ENCODE data around the gene GRHL1.

GRHL1 gene

DNA sequence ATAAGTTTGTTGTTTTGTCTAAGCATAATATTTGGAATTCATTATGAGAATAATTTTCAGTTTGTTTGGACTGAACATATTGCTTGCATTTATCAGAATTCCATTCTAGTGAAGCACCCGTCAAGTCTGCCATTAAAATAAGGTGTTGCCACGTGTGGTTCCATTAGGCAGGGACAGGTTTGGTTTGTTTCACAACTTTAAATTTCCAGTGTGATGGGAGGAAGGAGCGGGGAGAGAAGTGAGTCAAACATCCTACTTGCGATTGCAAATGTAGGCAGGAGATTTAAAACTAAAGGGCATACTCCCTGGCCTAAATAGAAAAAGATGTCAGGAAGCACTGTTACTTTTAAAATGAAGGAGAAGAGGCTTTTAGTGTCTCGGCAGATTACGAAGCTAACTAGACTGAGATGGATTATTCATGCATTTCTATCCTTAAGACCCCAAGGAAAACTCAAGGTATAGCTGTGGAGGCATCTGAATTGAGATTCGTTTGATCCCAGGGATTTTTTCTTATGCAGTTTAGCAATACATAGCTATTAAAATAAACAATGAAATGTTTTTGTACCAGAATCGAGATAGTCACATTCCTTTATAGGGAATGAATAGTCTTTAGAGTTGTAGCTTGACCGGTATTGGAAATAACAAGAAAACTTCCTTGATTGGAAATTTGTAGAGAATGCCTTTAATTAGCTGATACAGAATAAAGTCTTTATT is 19.8 kb downstream of the GRHL1 start:
- Histone ChIP-seq H3K4me3 (ENCODE audit: insufficient read depth, low read length, poor library complexity, severe bottlenecking) (no peak overlapping the region), H3K9ac (ENCODE audit: low read length) (no peak overlapping the region), H3K9me2 (replicated peaks; ENCODE audit: insufficient read depth, low read length) (no peaks in the 10 kb centered on the region), H2AFZ (ENCODE audit: low read depth, low read length, severe bottlenecking) (no peak overlapping the region), H3K79me2 (ENCODE audit: insufficient read depth, low read length) (no peaks in the 10 kb centered on the region), H3K36me3 (ENCODE audit: low read length) (no peaks in the 10 kb centered on the region), H4K20me1 (ENCODE audit: low read depth, low read length) (no peaks in the 10 kb centered on the region), H3K4me2 (ENCODE audit: low read depth, low read length, poor library complexity, severe bottlenecking) (no peak overlapping the region), H3F3A (ENCODE audit: insufficient read depth) (no peaks in the 10 kb centered on the region), H3K9me3 (ENCODE audit: insufficient read depth, low read length) (no peaks in the 10 kb centered on the region), H3K27ac (ENCODE audit: low read depth, low read length) (no peak overlapping the region), H3K27me3 (ENCODE audit: low read length) (no peaks in the 10 kb centered on the region)
- no peak for TF ChIP-seq EZH2phosphoT487 (conservative IDR thresholded peaks at IDR 0.05; ENCODE audit: low read length)
- TF ChIP-seq, protein P1, sequence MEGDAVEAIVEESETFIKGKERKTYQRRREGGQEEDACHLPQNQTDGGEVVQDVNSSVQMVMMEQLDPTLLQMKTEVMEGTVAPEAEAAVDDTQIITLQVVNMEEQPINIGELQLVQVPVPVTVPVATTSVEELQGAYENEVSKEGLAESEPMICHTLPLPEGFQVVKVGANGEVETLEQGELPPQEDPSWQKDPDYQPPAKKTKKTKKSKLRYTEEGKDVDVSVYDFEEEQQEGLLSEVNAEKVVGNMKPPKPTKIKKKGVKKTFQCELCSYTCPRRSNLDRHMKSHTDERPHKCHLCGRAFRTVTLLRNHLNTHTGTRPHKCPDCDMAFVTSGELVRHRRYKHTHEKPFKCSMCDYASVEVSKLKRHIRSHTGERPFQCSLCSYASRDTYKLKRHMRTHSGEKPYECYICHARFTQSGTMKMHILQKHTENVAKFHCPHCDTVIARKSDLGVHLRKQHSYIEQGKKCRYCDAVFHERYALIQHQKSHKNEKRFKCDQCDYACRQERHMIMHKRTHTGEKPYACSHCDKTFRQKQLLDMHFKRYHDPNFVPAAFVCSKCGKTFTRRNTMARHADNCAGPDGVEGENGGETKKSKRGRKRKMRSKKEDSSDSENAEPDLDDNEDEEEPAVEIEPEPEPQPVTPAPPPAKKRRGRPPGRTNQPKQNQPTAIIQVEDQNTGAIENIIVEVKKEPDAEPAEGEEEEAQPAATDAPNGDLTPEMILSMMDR (IDR thresholded peaks at IDR 0.05; ENCODE audit: insufficient read depth, low read length, poor library complexity, severe bottlenecking), result no peak

DNA sequence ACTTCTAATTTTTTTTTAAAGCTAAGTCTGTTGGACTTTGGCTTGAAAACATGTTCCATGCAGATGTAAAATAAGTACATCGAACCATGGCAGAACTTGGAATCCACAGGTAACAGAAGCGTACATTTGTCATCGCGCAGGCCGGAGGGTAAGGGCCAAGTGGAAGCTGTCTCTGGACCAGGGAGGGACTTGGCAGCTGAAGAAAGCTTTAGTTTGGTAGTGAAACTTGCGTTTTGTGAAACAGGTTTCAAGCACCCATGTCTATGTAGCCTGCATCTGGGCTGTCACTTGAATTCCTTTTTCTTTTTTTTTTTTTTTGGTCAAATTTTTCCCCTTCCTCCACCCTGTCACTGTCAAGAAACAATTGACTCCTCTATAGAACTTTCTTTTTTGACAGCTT is 20.4 kb downstream of the GRHL1 start:
- Histone ChIP-seq H3K27me3 (ENCODE audit: low read length) (no peaks in the 10 kb centered on the region), H2AFZ (ENCODE audit: low read depth, low read length, severe bottlenecking) (no peak overlapping the region), H3K36me3 (ENCODE audit: low read length) (no peaks in the 10 kb centered on the region), H3K79me2 (ENCODE audit: insufficient read depth, low read length) (no peaks in the 10 kb centered on the region), H3K27ac (ENCODE audit: low read depth, low read length) (no peak overlapping the region), H3K4me2 (ENCODE audit: low read depth, low read length, poor library complexity, severe bottlenecking) (no peak overlapping the region), H3K9ac (ENCODE audit: low read length) (no peak overlapping the region), H3K9me3 (ENCODE audit: insufficient read depth, low read length) (no peaks in the 10 kb centered on the region), H4K20me1 (ENCODE audit: low read depth, low read length) (no peaks in the 10 kb centered on the region), H3K9me2 (replicated peaks; ENCODE audit: insufficient read depth, low read length) (no peaks in the 10 kb centered on the region), H3K4me3 (ENCODE audit: insufficient read depth, low read length, poor library complexity, severe bottlenecking) (no peak overlapping the region), H3F3A (ENCODE audit: insufficient read depth) (no peaks in the 10 kb centered on the region)
- TF ChIP-seq, protein P1 (IDR thresholded peaks at IDR 0.05; ENCODE audit: insufficient read depth, low read length, poor library complexity, severe bottlenecking), result no peak
- TF ChIP-seq EZH2phosphoT487 (conservative IDR thresholded peaks at IDR 0.05; ENCODE audit: low read length), result no peak

DNA sequence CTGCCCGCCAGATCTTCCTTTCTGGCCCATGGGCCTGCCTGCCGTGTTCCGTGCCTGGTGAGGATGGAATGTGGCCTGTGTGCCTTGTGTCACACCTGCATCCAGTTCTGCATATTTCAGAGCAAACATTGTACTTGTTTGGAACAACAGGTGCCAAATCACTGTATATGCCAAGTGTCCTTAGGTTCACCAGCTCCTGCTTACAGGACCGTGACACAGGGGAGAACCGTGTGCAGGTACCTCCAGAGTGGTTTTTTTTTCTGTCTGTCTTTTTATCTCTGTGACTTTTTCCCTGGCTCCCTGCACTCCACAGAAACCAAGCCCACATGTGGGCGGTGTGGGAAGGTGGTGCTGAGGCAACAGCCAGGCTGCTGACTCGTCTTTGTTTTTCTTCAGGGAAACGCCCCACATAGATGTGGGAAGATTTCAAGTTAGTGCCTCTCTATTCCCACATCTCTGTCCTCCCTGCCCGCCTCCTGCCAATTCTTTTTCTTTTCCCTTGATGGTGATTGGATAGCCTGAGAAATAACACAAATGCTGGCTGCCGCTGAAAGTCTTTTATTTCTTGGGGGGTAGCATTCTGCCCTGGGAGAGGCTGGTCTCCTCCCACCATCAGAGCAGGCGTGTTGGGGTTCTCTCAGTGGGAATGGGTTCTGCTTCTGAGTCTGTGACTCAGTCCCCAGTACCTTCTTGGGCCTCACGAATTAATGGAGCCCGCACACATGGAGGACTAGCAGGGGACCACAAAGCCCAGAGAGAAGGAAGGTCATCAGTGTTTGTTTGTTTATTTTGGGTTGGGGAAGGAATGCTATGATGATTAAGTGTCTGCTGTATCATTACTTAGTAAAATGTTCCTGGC is 21.4 kb downstream of the GRHL1 start:
- Histone ChIP-seq H3K9me3 (ENCODE audit: insufficient read depth, low read length) (no peaks in the 10 kb centered on the region), H3K36me3 (ENCODE audit: low read length) (no peaks in the 10 kb centered on the region), H2AFZ (ENCODE audit: low read depth, low read length, severe bottlenecking) (no peak overlapping the region), H3K27ac (ENCODE audit: low read depth, low read length) (no peak overlapping the region), H3K9ac (ENCODE audit: low read length) (no peak overlapping the region), H3K9me2 (replicated peaks; ENCODE audit: insufficient read depth, low read length) (no peaks in the 10 kb centered on the region), H3K27me3 (ENCODE audit: low read length) (no peaks in the 10 kb centered on the region), H3K79me2 (ENCODE audit: insufficient read depth, low read length) (no peaks in the 10 kb centered on the region), H3F3A (ENCODE audit: insufficient read depth) (no peaks in the 10 kb centered on the region), H4K20me1 (ENCODE audit: low read depth, low read length) (no peaks in the 10 kb centered on the region), H3K4me2 (ENCODE audit: low read depth, low read length, poor library complexity, severe bottlenecking) (no peak overlapping the region), H3K4me3 (ENCODE audit: insufficient read depth, low read length, poor library complexity, severe bottlenecking) (no peak overlapping the region)
- TF ChIP-seq EZH2phosphoT487 (conservative IDR thresholded peaks at IDR 0.05; ENCODE audit: low read length), result no peak
- TF ChIP-seq, protein P1 (IDR thresholded peaks at IDR 0.05; ENCODE audit: insufficient read depth, low read length, poor library complexity, severe bottlenecking), result no peak

All from SU-DHL-6 (cell line).